ENCODE results near the gene CXXC5.

The CXXC5 gene

GRCh38 chr5:139680368-139681111 lies 32.4 kb downstream of the CXXC5 start:
- no peak for DNase-seq (ENCODE audit: low read depth in 2 of 2)

GRCh38 chr5:139681112-139681458 lies 32.9 kb downstream of the CXXC5 start:
- no peak for DNase-seq (ENCODE audit: low read depth in 2 of 2)

DNA sequence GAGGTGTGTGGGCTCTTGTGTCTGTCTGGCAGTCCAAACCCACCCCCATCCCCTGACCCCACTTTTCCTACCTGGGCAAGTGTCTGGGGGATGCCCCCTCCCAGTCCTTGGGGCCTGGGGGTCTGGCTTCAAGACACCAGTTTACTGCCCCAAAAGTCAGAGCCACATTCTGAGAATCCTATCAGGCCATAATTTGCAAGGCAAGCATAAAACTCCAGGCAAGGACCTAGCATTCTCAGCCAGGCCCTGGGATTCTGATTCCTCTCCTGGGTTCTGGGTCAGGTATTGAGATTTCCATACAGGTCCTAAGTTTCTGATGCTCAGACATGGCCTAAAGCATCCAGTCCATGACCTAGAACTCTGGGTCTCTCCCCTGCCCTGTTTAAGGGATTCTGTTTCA lies 33.3 kb downstream of the CXXC5 start:
- DNase-seq (ENCODE audit: low read depth in 2 of 2) = no peak

DNA sequence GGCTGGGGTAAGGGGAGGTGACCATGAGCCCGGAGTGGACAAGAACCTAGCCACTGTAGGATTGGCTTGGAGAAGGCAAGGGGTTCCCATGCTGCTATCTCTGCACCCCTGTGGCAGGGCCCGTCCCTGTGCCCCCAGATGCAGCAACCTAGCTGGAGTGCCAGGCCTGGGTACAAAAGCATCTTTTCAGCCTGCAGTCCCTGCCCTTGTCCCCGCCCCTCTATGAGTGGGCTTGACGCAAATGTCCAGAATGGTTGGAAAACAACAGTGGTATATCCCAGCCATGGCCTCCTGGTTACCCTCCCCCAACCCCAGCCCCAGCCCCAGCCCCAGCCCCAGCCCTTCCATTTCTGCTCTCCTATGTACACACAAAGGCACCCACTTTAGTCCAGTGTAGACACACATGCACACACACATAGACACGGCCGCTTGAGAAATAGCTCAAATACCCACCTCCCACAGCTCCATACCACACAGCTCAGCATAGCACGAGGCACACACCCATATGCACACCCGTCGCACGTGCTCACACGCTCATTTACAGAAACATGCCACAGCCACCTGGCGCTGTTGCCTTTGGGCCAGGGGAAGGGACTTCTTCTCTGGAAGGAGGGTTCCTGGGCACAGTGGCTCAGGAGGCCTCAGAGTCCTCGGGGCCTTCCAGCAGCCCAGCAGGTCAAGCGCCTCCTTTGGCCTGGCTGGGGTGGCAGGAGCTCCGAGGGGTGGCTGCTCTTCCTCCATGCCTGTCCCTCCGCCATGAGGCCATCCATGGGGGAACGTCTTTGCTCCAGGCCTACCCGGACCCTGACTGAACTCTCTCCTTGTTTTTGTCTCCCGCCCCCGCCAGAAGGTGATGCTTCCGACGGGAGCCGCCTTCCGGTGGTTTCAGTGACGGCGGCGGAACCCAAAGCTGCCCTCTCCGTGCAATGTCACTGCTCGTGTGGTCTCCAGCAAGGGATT lies 34.1 kb downstream of the CXXC5 start:
- no peak for DNase-seq (ENCODE audit: low read depth in 2 of 2)

DNA sequence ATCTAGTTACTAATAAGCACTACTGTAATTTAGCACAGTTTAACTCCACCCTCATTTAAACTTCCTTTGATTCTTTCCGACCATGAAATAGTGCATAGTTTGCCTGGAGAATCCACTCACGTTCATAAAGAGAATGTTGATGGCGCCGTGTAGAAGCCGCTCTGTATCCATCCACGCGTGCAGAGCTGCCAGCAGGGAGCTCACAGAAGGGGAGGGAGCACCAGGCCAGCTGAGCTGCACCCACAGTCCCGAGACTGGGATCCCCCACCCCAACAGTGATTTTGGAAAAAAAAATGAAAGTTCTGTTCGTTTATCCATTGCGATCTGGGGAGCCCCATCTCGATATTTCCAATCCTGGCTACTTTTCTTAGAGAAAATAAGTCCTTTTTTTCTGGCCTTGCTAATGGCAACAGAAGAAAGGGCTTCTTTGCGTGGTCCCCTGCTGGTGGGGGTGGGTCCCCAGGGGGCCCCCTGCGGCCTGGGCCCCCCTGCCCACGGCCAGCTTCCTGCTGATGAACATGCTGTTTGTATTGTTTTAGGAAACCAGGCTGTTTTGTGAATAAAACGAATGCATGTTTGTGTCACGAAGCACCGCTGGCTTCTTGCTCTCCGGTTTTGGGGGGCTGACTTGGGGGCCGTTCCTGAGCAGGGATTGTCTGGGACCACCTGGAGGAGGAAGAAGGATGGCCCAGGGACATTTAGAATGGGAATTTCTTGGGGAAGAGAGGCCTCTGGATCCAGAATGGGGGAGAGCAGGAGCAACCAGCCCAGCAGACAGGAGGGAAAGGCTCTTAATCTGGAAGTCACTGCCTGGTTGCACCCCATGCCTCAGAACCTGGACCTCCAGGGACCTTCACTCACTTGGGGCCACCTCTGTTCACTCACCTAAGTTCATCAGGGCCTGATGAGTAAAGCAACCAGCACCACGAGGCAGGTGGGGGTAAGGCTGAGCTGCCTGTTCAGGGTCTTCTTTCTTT lies 35.4 kb downstream of the CXXC5 start:
- no peak for DNase-seq (ENCODE audit: low read depth in 2 of 2)

GRCh38 chr5:139684350-139684880 lies 36.3 kb downstream of the CXXC5 start:
- DNase-seq (ENCODE audit: low read depth in 2 of 2) = no peak

DNA sequence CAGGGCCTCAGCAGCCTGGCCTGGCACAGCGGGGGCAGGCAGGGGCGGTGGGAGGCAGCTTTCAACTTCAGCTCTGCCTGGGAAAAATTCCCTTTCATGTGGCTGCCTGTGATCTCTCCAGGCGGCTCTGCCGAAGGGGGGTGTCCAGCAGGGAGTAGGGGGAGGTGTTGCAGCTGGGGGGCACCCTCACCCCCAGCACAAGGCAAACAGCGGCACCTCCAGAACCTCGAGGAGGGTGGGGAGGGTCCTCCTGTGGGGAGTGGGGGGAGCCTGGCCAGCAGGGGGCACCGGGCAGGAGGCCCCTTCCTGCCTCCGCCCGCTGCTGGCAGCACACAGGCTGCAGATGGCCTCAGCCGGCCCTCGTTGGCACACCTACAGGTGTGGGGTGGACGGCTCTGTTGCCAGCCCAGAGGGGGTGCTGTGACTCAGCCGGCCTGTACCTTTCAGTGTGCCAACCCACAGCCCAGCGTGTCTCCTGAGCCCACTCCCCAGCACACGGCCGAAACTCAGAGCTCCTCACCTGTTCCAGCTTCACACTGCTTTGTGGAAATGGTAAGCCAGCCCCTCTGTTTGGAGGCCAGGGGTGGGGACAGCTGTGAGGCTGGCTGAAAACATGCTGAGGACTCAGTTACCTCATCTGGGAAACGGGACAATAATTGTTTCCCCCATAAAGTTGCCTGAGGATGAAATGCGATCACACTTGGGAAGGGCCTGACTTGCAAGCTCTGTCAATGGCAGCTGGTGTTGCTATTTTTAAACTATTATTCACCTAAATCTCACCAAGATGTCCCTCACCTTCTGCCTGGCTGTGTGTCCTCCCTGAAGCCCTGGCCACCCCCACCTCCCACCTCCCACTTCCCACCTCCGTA lies 37.0 kb downstream of the CXXC5 start:
- DNase-seq (ENCODE audit: low read depth in 2 of 2) = no peak

DNA sequence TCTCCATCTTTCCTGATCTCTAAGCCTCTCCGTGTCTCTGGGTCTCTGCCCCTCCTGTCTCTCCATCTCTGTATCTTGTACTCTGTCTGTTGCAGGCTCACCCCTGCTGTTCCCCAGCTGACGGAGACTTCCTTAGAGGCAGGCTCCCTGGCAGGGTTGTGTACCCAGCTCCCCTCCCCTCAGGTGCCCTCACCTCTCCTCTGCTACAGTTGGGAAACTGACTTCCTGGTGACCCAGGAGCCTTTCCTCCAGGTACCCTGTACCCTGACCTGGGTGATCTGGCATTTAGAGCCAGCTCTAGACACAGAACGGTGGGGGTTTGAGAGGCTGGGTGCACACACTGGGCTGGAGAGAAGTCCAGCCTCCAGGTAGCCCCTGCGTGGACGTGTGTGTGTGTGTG lies 37.7 kb downstream of the CXXC5 start:
- no peak for DNase-seq (ENCODE audit: low read depth in 2 of 2)

DNA sequence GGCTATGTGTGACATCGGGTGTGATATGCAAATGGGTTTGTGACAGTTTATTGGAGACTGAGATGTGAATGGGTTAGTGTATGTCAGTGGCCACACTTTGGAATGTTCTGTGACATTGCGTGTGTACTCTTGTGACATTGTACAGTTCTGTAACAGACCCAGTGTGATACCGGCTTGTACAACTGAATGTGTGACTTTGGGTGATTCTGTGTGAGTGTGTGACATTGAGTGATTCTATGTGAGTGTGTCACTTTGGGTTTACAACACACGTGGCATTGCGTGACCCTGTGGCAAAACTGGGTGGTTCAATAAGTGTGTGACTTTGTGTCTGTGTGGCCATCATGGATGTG lies 38.2 kb downstream of the CXXC5 start:
- no peak for DNase-seq (ENCODE audit: low read depth in 2 of 2)

DNA sequence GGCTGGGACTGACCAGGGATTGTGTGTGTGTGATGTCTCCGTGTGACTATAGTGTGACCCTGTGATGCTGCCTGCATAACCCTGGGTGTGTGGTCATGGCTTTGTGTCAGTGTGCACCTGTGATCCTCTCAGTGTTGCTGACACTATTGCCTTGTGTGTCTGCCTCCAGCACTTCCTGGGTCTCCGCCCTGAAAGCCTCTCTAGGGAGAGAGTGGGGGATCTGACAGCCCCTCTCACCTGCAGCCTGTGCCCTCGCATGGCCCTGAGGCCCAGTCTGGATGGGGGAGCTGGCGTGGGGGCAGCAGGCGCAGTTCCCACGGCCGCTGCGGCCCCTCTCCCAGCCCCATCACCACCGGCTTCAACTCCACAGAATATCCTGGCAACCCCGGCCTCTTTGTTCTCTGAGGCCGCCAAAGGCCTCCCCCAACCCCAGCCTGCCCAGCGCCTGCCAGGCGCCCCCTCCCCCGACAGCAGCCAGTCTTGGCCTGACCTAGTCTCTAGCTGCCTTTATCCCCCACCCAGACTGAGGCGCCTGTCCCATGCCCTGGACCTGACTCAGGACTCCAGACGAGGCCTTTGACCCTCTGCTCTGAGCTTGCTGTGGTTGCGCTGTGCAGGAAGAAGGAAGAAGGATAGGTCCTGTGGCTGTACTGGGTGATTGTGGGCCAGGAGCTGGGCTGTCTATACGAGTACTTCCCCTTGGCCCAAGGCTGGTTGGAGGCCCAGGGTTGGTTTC lies 38.7 kb downstream of the CXXC5 start:
- no peak for DNase-seq (ENCODE audit: low read depth in 2 of 2)

- DNase-seq (ENCODE audit: low read depth in 2 of 2) = no peak
Observed at GRCh38 chr5:139687656-139688055, 39.5 kb downstream of the CXXC5 start.

GRCh38 chr5:139688088-139688702 lies 40.0 kb downstream of the CXXC5 start:
- no peak for DNase-seq (ENCODE audit: low read depth in 2 of 2)

DNA sequence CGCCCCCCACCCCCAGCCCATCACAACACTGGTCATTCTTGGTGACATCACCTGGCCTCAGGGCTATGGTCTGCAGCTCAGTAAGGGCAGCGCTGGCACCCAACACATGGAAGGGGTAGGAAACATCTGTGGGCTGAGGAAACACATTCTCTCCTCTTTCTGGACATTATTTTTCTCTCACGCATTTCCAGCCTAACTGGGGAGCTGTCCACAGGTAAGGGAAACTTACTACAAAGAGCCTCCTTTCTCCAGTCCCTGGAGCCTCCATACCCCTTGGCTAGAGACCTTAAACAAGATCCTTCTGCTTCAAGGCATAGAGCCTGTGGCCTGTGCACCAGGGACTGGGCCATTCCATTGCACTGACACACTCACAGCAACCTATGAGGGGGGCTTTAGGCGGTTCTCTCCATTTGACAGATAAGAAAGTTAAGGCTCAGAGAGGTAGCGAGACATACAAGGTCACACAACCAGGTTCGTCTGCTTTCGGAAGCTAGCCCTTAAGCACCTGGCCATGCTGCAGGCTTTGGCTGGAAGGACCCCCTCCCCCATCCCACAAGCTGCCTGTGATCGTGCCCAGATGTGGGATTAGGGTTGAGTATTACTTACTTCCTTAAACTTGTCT lies 40.7 kb downstream of the CXXC5 start:
- DNase-seq (ENCODE audit: low read depth in 2 of 2) = no peak

GRCh38 chr5:139689631-139690063 lies 41.5 kb downstream of the CXXC5 start:
- DNase-seq (ENCODE audit: low read depth in 2 of 2) = no peak

DNA sequence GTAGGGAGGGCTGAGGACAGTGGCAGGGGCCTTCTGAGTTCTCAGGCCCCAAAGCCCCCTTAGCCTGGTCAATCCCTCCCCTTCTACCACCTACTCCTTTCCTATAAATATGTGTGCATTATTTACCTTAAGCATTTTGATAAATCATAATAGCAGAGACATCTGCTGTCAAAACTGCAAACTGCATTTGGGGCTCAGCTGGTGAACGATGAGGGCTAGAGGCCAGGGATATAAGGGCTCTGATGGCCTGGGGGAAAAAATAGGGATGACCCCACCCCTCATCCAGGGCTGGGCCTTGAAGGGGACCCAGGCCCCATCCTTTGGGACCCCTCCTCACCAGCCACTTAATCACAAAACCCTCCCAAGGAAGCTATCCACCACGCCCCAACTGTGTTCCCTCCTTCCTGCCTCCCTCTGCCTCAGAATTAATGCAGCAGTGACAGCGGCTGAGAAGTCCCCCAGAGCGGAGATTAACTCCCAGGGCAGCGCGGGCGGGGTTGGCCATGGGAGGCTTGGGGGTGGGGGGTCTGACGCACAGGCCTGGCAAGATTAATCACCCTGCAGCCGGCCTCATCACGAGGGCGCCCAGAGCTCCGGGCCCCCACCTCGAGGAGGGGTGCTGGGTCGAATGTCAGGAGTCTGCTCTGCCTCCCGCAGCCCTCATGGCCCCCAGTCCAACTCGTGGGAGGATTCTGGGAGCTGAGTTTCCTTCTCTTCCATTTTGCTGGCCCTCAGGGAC lies 42.1 kb downstream of the CXXC5 start:
- no peak for DNase-seq (ENCODE audit: low read depth in 2 of 2)

DNA sequence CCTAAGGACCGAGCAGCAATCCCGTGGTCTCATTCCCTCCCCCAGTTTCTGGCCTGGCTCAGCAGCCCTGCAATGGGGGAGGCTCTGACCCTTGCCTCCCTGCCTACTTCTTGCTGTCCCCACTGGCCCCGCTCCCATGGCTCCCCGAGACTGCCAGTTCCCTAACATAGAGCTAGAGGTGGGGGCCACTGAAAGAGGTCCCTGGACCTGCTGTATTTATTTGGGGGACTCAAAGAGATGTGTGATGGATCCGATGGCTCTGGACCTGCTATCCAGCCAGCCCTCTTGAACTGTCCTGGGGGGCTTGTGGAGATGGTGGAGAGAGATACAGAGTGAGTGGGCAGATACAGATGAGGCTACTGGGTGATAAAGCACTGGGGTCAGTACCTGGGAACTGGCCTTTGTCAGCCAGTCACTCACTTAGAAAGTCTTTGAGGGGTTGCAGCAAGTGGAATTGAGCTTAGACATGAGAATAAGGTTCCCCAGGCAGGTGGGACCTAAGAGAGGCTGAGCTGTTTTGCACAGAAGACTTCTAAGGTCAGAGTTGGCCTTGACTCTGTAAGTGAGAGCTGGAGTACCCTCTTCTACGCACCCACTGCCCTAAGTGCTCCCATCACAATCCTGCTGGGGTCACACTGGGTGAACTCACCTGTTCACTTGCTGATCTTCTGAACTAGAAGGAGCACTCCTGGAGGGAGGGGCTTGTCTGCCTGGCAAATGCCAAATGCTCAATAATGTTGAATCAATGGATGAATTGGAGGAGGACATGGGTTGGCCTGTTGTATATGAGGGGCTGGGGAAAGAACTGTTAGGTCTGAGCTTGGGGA lies 42.9 kb downstream of the CXXC5 start:
- DNase-seq (ENCODE audit: low read depth in 2 of 2) = no peak

GRCh38 chr5:139692148-139692547 lies 44.0 kb downstream of the CXXC5 start:
- DNase-seq (ENCODE audit: low read depth in 2 of 2) = no peak
